ENCODE data around the gene AP2B1. TPM values are rescaled to one million over a fixed set of nuclear protein-coding genes. Genes with fewer than 3 reads are reported as not detected.

Gene AP2B1
- total RNA-seq, 2 donors from 2014 or later = 255 to 258 TPM

DNA sequence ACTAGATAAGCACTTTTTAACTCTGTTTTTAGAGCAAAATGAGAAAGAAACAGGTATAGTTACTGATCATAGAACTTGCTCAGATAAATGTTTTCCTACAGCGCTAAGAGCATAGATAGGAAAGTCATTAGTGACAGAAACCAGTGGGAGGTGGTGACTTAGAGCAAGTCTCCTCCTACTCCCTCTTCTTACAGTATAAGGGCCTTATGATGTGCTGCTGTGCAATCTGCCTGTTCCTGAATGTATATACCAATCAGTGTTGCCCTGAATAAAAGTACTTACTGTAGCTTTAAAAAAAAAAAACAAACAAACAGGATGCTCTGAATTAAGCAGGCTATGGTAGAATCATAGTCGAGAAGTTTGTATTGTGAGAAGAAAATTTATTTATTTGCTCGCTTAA, 121.0 kb downstream of the AP2B1 start:
- no peak overlapping the region for H3K27ac Mint-ChIP-seq
- H3K36me3 Mint-ChIP-seq (ENCODE audit: low read depth) = peaks cover 37% of the 10 kb centered on the region
- 85% methylated on average over 3 of the region's 3 CpGs; no CpG with 5 or more reads in 1 of the 2 experiments for WGBS, 2 experiments (ENCODE audit: insufficient coverage in 1 of 2, insufficient read length in 1 of 2)
- H3K9ac ChIP-seq (ENCODE audit: extremely low read depth, low read length, poor library complexity, severe bottlenecking) = no peak overlapping the region
- no peaks in the 10 kb centered on the region for H3K27me3 ChIP-seq (ENCODE audit: control insufficient read depth, insufficient read depth, low read length, poor library complexity, severe bottlenecking)
- peaks cover 18% of the 10 kb centered on the region for H3K4me1 Mint-ChIP-seq
- H3K36me3 ChIP-seq (ENCODE audit: control insufficient read depth, insufficient read depth, low read length) = peaks cover 44% of the 10 kb centered on the region
- no peak overlapping the region for H3K4me3 ChIP-seq (ENCODE audit: low read length)
- DNase-seq = no peak
- no peaks in the 10 kb centered on the region for H3K9me3 Mint-ChIP-seq
- no peak overlapping the region for H3K4me3 Mint-ChIP-seq
- TF ChIP-seq, protein P1, sequence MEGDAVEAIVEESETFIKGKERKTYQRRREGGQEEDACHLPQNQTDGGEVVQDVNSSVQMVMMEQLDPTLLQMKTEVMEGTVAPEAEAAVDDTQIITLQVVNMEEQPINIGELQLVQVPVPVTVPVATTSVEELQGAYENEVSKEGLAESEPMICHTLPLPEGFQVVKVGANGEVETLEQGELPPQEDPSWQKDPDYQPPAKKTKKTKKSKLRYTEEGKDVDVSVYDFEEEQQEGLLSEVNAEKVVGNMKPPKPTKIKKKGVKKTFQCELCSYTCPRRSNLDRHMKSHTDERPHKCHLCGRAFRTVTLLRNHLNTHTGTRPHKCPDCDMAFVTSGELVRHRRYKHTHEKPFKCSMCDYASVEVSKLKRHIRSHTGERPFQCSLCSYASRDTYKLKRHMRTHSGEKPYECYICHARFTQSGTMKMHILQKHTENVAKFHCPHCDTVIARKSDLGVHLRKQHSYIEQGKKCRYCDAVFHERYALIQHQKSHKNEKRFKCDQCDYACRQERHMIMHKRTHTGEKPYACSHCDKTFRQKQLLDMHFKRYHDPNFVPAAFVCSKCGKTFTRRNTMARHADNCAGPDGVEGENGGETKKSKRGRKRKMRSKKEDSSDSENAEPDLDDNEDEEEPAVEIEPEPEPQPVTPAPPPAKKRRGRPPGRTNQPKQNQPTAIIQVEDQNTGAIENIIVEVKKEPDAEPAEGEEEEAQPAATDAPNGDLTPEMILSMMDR (conservative IDR thresholded peaks at IDR 0.05) = no peak
- H3K4me1 ChIP-seq (ENCODE audit: control insufficient read depth, insufficient read depth, low read length) = peaks cover 4% of the 10 kb centered on the region
- no peaks in the 10 kb centered on the region for H3K27me3 Mint-ChIP-seq (ENCODE audit: insufficient read depth)
- no peak overlapping the region for H3K27ac ChIP-seq (ENCODE audit: low read depth, low read length)
- no peaks in the 10 kb centered on the region for H3K9me3 ChIP-seq (ENCODE audit: control insufficient read depth, low read length)

DNA sequence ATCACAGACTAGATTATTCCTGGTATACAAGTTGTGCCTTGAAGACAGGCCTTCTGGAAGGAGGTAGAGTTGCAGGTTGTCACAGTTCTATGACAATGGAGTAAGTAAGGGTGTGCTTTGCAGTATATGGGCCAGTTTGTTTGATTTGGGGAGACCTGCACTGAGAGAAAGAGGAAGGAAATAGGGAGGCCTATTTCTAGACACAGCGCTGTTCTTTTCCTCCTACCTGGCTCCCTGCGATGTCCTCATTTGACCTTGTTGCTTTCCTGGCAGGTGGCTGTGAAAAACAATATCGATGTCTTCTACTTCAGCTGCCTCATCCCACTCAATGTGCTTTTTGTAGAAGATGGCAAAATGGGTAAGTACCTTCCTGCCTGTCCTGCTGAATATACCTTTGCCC, 121.8 kb downstream of the AP2B1 start:
- H3K4me1 Mint-ChIP-seq = peaks cover 18% of the 10 kb centered on the region
- H3K4me3 Mint-ChIP-seq = no peak overlapping the region
- no peak for DNase-seq
- 80 to 96% methylated on average over 1 to 3 of the region's 3 CpGs for WGBS, 2 experiments (ENCODE audit: insufficient coverage in 1 of 2, insufficient read length in 1 of 2)
- no peak overlapping the region for H3K27ac ChIP-seq (ENCODE audit: low read depth, low read length)
- H3K9me3 ChIP-seq (ENCODE audit: control insufficient read depth, low read length) = no peaks in the 10 kb centered on the region
- no peak overlapping the region for H3K27ac Mint-ChIP-seq
- no peaks in the 10 kb centered on the region for H3K27me3 ChIP-seq (ENCODE audit: control insufficient read depth, insufficient read depth, low read length, poor library complexity, severe bottlenecking)
- H3K36me3 Mint-ChIP-seq (ENCODE audit: low read depth) = peaks cover 33% of the 10 kb centered on the region
- no peaks in the 10 kb centered on the region for H3K27me3 Mint-ChIP-seq (ENCODE audit: insufficient read depth)
- TF ChIP-seq, protein P1 (conservative IDR thresholded peaks at IDR 0.05) = no peak
- H3K9me3 Mint-ChIP-seq = no peaks in the 10 kb centered on the region
- H3K4me3 ChIP-seq (ENCODE audit: low read length) = no peak overlapping the region
- peaks cover 52% of the 10 kb centered on the region for H3K36me3 ChIP-seq (ENCODE audit: control insufficient read depth, insufficient read depth, low read length)
- peaks cover 4% of the 10 kb centered on the region for H3K4me1 ChIP-seq (ENCODE audit: control insufficient read depth, insufficient read depth, low read length)
- H3K9ac ChIP-seq (ENCODE audit: extremely low read depth, low read length, poor library complexity, severe bottlenecking) = no peak overlapping the region

DNA sequence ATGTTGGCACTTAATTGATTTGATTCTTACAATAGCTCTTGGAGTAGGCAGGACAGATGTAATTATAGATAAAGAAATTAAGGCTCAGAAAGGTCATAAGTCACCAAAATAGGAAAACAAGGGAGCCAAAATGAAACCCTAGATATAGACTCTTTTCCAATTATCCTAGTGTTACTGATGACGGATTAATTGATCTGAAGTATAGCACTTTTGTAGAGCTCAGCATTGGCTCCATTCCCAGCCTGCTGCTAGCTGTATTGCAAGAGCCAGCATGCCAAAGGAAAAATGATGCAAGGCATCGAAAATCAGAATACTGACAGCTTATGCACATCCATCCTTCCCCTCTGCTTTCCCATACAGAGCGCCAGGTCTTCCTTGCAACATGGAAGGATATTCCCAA, 122.8 kb downstream of the AP2B1 start:
- H3K27ac Mint-ChIP-seq = no peak overlapping the region
- TF ChIP-seq, protein P1 (conservative IDR thresholded peaks at IDR 0.05) = no peak
- H3K9me3 Mint-ChIP-seq = no peaks in the 10 kb centered on the region
- no peak overlapping the region for H3K4me3 ChIP-seq (ENCODE audit: low read length)
- 86 to 100% methylated on average over 1 to 3 of the region's 3 CpGs for WGBS, 2 experiments (ENCODE audit: insufficient coverage in 1 of 2, insufficient read length in 1 of 2)
- H3K36me3 ChIP-seq (ENCODE audit: control insufficient read depth, insufficient read depth, low read length) = peaks cover 60% of the 10 kb centered on the region
- no peak overlapping the region for H3K9ac ChIP-seq (ENCODE audit: extremely low read depth, low read length, poor library complexity, severe bottlenecking)
- peaks cover 17% of the 10 kb centered on the region for H3K4me1 Mint-ChIP-seq
- H3K36me3 Mint-ChIP-seq (ENCODE audit: low read depth) = peaks cover 31% of the 10 kb centered on the region
- H3K27me3 Mint-ChIP-seq (ENCODE audit: insufficient read depth) = no peaks in the 10 kb centered on the region
- no peaks in the 10 kb centered on the region for H3K27me3 ChIP-seq (ENCODE audit: control insufficient read depth, insufficient read depth, low read length, poor library complexity, severe bottlenecking)
- DNase-seq = no peak
- H3K4me1 ChIP-seq (ENCODE audit: control insufficient read depth, insufficient read depth, low read length) = peaks cover 4% of the 10 kb centered on the region
- H3K9me3 ChIP-seq (ENCODE audit: control insufficient read depth, low read length) = no peaks in the 10 kb centered on the region
- H3K27ac ChIP-seq (ENCODE audit: low read depth, low read length) = no peak overlapping the region
- no peak overlapping the region for H3K4me3 Mint-ChIP-seq
